ENCODE measurements around the gene CHRNB1.

DNA sequence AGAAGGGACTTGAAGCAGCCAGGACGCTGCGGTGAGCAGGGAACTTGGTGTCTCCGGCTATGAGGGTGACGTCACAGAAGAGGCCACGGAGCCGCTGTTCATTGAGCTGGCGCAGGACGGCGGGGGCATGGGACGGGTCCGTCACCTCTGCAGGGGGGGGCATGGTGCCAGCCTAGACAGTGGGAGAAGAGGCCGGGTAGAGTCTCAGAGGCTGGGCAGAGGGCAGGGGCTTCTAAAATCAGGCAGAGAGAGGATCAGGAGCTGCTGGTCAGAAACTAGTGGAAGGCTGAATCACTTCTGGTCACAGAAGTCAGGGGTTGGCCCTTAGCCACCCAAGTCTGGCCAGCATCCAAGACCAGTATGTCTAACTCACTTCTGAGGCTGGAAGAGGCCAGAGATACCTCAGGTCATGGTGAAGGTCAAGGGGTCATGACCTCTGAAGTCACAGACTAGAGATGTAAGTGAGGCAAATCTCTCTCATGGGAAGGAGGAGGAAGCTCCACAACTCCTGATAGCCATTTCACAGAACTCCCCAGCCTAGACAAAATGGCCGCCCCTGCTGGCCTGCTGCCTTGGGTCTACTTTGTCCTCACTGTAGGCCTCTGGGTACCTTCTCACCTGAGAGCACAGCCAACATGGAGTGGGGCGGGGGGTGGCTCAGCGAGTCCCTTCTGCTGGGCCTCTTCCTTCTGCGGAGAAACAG lies 21.9 kb downstream of the CHRNB1 start:
- TF ChIP-seq, protein P1, sequence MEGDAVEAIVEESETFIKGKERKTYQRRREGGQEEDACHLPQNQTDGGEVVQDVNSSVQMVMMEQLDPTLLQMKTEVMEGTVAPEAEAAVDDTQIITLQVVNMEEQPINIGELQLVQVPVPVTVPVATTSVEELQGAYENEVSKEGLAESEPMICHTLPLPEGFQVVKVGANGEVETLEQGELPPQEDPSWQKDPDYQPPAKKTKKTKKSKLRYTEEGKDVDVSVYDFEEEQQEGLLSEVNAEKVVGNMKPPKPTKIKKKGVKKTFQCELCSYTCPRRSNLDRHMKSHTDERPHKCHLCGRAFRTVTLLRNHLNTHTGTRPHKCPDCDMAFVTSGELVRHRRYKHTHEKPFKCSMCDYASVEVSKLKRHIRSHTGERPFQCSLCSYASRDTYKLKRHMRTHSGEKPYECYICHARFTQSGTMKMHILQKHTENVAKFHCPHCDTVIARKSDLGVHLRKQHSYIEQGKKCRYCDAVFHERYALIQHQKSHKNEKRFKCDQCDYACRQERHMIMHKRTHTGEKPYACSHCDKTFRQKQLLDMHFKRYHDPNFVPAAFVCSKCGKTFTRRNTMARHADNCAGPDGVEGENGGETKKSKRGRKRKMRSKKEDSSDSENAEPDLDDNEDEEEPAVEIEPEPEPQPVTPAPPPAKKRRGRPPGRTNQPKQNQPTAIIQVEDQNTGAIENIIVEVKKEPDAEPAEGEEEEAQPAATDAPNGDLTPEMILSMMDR (IDR thresholded peaks at IDR 0.05) = no peak
- peak in 1 of 2 donors; percentile 51 for TF ChIP-seq POLR2A (IDR thresholded peaks at IDR 0.05)

Measured in adrenal gland (tissue), 5 donors.